A549 treated with Hydrocortisone at 1 μM for 4 hours (cell line): ENCODE results near the gene ABCC11. TPM values are rescaled to one million over a fixed set of nuclear protein-coding genes. Genes with fewer than 3 reads are reported as not detected.

ENCODE experiments used
- total RNA-seq: library from RNA; stranded (reverse); fragments of 200-300 nt; extraction: Qiagen RNA extraction; gene quantifications from 5 replicates; pipeline ENCODE4 v1.2.3, GENCODE V29; 2022

The ABCC11 gene
- 0.06 to 0.17 TPM (median 0.10 TPM) in 5 replicates for total RNA-seq

DNA sequence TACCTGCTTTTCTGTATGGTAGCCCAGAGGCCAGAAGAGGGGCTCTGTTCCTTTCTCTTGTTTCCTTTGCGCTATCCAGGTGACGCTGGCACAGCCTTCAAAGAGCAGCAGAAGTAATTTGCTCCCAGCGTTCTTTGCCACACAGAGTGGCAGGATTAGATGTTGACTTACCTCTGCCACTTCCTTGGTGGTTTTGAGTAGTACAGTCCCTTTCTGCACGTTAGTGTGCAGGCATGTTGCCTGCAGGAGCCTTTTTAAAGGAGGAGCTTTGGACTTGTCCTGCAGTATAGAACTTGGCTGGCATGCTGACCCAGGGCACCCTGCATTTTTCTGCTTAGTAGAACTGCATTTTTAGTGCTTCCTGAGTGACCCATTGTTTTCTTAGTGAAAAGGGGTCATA lies at the start of gene ABCC11:
Gene ABCC11, minus strand, starts transcription at position 229 of the 400 bp plus-strand sequence. CDS start 15,618 bp downstream, outside the sequence.

GRCh38 chr16:48244080-48244862 lies 3.1 kb downstream of the ABCC11 start, which contains the start of gene LONP2:
Gene LONP2 (plus strand): TSS chr16:48244300. CDS start chr16:48244389, 89 bp downstream.

DNA sequence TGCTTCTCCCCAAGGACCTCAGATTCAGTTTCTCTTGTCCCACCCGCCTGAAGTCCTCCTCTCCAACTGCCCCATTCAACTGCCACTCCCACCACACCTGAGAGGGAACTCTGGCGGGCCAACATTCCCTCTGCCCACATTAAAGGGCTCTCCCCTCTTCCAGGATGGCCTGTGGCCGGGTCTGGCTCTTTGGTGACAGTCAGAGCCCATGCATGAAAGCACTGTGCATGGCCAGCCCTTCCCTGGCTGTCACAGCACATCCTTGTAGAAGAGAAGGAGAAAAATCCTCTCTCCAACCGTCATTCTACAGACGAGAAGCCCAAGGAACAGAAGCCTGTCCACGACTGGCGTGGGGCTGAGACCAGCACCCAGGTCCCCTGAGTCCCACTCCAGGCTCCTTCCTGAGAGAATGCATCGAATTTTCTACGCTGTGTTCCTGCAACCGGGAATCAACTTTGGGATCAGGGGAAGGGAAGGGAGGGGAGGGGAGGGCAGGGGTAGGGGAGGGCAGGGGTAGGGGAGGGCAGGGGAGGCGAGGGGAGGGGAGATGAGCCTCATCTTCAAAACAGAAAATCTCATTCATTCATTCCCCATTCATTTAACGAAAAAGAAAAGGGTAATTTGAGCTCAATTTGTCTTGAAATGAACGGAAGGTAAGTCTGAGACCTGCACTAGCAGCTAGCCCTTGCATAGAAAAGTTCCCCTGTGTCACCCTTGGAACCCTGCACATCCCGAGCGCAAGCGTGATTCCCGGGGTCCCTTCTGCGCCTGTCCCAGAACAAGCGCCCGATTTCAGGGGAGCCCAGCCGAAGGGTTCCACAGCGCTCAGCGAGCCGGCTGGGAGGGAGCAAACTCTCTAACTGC lies 91.2 kb downstream of the ABCC11 start, which contains the start of gene ABCC12:
Gene ABCC12, minus strand, starts transcription at position 68 of the 864 bp plus-strand sequence. CDS start 9,569 bp downstream, outside the sequence.

Other genes starting within 250 kb of the ABCC11 start
- 0.02 to 0.12 TPM (median 0.05 TPM) in 5 replicates for gene ABCC12, start 91.5 kb downstream of the ABCC11 start, total RNA-seq
- 23.4 to 38.2 TPM (median 29.8 TPM) in 5 replicates for gene LONP2, start 3.2 kb downstream of the ABCC11 start, total RNA-seq
- 11.5 to 14.8 TPM (median 13.8 TPM) in 5 replicates for gene SIAH1, start 137.9 kb upstream of the ABCC11 start, total RNA-seq